ENCODE data around the gene ZNF213. TPM values are rescaled to one million over a fixed set of nuclear protein-coding genes. Genes with fewer than 3 reads are reported as not detected.
A peak's percentile ranks its signal among the peaks of the same experiment; 100 is the strongest.

The ZNF213 gene
- total and polyA plus RNA-seq, 8 donors, result 5.0 to 8.8 (median 6.7) TPM

- H3K4me3 ChIP-seq, result no peak overlapping the region
- H3K27ac ChIP-seq, result no peak overlapping the region
- 43 to 46% methylated on average over 8 of the region's 8 CpGs for WGBS, 2 donors
- intact Hi-C loops (cut with DNase I), result loop anchor here in 1 of 3 donors (10.0 kb wide), 1 partner anchor 68 kb away; no protein-coding TSS in a partner anchor
- no peak for TF ChIP-seq CTCF (IDR thresholded peaks at IDR 0.05)
- no peaks in the 10 kb centered on the region for H3K36me3 ChIP-seq
- ATAC-seq (no peak), DNase-seq (no peak), FAIRE-seq (no peak)
- no peaks in the 10 kb centered on the region for H3K9me3 ChIP-seq
- H3K4me1 ChIP-seq, result peaks cover 0 to 7% (median 0%) of the 10 kb centered on the region in 3 donors
- H3K27me3 ChIP-seq, result no peaks in the 10 kb centered on the region
Measured at GRCh38 chr16:3097266-3097665, 37.6 kb upstream of the ZNF213 start.

- no peak within 1 kb of the TSS for H3K27ac ChIP-seq
- no peak for TF ChIP-seq CTCF (IDR thresholded peaks at IDR 0.05)
Measured at GRCh38 chr16:3098459-3099394, 36.1 kb upstream of the ZNF213 start, which contains the start of gene ZSCAN10. TSS of gene ZSCAN10 (minus strand) at chr16:3099294. CDS start at chr16:3092937, 6,357 bp downstream.

GRCh38 chr16:3099395-3099731 lies 35.5 kb upstream of the ZNF213 start:
- no peak for FAIRE-seq
- Histone ChIP-seq H3K27ac (no peak overlapping the region), H3K9me3 (no peaks in the 10 kb centered on the region), H3K36me3 (no peaks in the 10 kb centered on the region), H3K4me1 (peaks cover 0 to 7% (median 0%) of the 10 kb centered on the region in 3 donors), H3K4me3 (peak overlapping the region in 1 of 4 donors; percentile 36), H3K27me3 (no peaks in the 10 kb centered on the region)
- DNase-seq, result no peak
- TF ChIP-seq CTCF (IDR thresholded peaks at IDR 0.05), result no peak
- intact Hi-C loops (cut with DNase I), result loop anchor here in 1 of 3 donors (10.0 kb wide), 1 partner anchor 65 kb away; no protein-coding TSS in a partner anchor
- ATAC-seq, result no peak
- WGBS, 2 donors, result 74 to 78% methylated on average over 5 of the region's 5 CpGs

More at GRCh38 chr16:3098459-3099394, 36.1 kb upstream of the ZNF213 start, which contains the start of gene ZSCAN10:
- WGBS, 2 donors, result 64 to 74% methylated on average over 21 of the region's 21 CpGs
- H3K9me3 ChIP-seq, result no peaks in the 10 kb centered on the region
- no peaks in the 10 kb centered on the region for H3K27me3 ChIP-seq
- intact Hi-C loops (cut with DNase I), result loop anchor here in 1 of 3 donors (10.0 kb wide), 1 partner anchor 66 kb away; no protein-coding TSS in a partner anchor
- FAIRE-seq, result no peak
- peak within 1 kb of the TSS in 1 of 4 donors; percentile 36 for H3K4me3 ChIP-seq
- peak in 1 of 6 donors; percentile 64 for DNase-seq
- H3K4me1 ChIP-seq, result peaks cover 0 to 7% (median 0%) of the 10 kb centered on the region in 3 donors
- no peak for ATAC-seq
- no peaks in the 10 kb centered on the region for H3K36me3 ChIP-seq

- Histone ChIP-seq H3K4me1 (peaks cover 0 to 7% (median 0%) of the 10 kb centered on the region in 3 donors), H3K27me3 (no peaks in the 10 kb centered on the region), H3K27ac (no peak overlapping the region), H3K36me3 (no peaks in the 10 kb centered on the region), H3K4me3 (peak overlapping the region in 1 of 4 donors; percentile 36), H3K9me3 (no peaks in the 10 kb centered on the region)
- TF ChIP-seq CTCF (IDR thresholded peaks at IDR 0.05), result no peak
- intact Hi-C loops (cut with DNase I), result loop anchor here in 1 of 3 donors (10.0 kb wide), 1 partner anchor 65 kb away; no protein-coding TSS in a partner anchor
- ATAC-seq (peak; percentile 95 to 98 (median 97)), DNase-seq (peak; percentile 86 to 95 (median 94)), FAIRE-seq (no peak)
- WGBS, 2 donors, result 2 to 4% methylated on average over 31 to 39 of the region's 39 CpGs
Measured at GRCh38 chr16:3099732-3100499, 34.9 kb upstream of the ZNF213 start.

All from pancreas (tissue), 10 donors.